ENCODE measurements around the gene PPIH. TPM values are rescaled to one million over a fixed set of nuclear protein-coding genes. Genes with fewer than 3 reads are reported as not detected.

PPIH gene
- polyA plus RNA-seq, 1 experiment: 36.1 TPM

DNA sequence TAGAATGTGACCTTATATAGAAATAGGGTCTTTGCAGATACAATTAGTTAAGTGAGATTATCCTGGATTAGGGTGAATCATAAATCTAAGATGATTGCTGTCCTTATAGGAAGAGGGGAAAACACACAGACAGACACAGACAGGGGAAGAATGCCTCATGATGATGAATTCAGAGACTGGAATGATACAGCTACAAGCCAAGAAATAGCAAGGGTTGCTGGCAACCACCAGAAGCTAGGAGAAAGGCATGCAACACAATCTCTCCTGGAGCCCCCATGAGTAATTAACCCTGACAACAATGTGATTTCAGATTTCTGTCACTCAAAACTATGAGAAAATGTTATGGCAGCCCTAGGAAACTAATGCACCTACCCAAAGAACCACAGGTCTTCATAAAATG lies 19.1 kb upstream of the PPIH start:
- ChIA-PET POLR2A (no interaction called here), CTCF (no interaction called here)
- H3K9me3 ChIP-seq (ENCODE audit: control insufficient read depth, insufficient read depth, low read length): no peaks in the 10 kb centered on the region
- no peak for DNase-seq (ENCODE audit: low read depth, low spot score)
- H3K4me3 ChIP-seq (ENCODE audit: low read depth, low read length): no peak overlapping the region
- H3K27ac ChIP-seq (ENCODE audit: low read depth, low read length): no peak overlapping the region
- TF ChIP-seq, protein P1, sequence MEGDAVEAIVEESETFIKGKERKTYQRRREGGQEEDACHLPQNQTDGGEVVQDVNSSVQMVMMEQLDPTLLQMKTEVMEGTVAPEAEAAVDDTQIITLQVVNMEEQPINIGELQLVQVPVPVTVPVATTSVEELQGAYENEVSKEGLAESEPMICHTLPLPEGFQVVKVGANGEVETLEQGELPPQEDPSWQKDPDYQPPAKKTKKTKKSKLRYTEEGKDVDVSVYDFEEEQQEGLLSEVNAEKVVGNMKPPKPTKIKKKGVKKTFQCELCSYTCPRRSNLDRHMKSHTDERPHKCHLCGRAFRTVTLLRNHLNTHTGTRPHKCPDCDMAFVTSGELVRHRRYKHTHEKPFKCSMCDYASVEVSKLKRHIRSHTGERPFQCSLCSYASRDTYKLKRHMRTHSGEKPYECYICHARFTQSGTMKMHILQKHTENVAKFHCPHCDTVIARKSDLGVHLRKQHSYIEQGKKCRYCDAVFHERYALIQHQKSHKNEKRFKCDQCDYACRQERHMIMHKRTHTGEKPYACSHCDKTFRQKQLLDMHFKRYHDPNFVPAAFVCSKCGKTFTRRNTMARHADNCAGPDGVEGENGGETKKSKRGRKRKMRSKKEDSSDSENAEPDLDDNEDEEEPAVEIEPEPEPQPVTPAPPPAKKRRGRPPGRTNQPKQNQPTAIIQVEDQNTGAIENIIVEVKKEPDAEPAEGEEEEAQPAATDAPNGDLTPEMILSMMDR (IDR thresholded peaks at IDR 0.05; ENCODE audit: low read depth, low read length): no peak
- no peaks in the 10 kb centered on the region for H3K27me3 ChIP-seq (ENCODE audit: control insufficient read depth, insufficient read depth, low read length)

DNA sequence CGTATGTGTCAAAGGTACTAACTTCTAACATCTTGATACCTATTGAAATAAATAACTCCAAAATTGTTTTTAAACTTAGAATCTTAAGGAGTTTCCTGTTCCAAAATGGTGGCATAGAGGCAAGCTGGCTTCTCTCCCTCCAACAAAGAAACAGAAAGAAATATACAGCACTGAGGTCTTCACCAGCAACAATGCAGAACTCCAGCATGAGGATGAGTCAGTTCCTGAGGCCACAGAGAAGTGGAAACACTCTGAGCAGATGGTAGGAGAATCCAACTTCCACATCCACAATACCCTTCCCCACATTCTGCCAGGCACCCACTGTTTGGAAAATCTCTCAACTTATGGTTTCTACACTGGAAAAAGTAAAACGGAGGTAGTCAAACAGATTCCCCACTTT lies 12.2 kb upstream of the PPIH start:
- POLR2A ChIA-PET: no interaction called here
- CTCF ChIA-PET: no interaction called here
- Histone ChIP-seq H3K27me3 (ENCODE audit: control insufficient read depth, insufficient read depth, low read length) (peaks cover 5% of the 10 kb centered on the region), H3K9me3 (ENCODE audit: control insufficient read depth, insufficient read depth, low read length) (no peaks in the 10 kb centered on the region), H3K4me3 (ENCODE audit: low read depth, low read length) (no peak overlapping the region), H3K27ac (ENCODE audit: low read depth, low read length) (no peak overlapping the region)
- DNase-seq (ENCODE audit: low read depth, low spot score): no peak
- TF ChIP-seq, protein P1 (IDR thresholded peaks at IDR 0.05; ENCODE audit: low read depth, low read length): no peak

DNA sequence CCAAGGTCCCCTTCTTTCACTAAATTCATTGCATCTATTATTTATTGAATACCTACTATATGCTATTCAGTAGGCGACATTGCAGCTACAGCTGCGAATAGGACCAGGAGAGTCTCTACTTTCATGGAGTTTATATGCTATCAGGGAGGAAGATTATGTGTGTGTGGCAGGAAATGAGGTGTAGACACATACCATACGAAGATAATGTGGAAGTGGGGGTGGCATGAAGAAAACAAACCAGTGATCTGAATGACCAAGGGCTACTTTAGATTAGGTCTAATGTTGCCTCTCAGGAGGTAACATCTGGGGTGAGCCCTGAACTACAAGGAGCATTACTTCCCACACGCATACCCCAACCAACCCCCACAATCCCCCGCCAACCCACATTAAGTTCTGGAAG lies 1.0 kb upstream of the PPIH start:
- POLR2A ChIA-PET: interaction anchor here (2.0 kb wide), 1 partner anchor 25 kb away, joined by 14 read pairs; the partner anchor contains the start of gene YBX1
- Histone ChIP-seq H3K27ac (ENCODE audit: low read depth, low read length) (no peak overlapping the region), H3K27me3 (ENCODE audit: control insufficient read depth, insufficient read depth, low read length) (peaks cover 4% of the 10 kb centered on the region), H3K4me3 (ENCODE audit: low read depth, low read length) (no peak overlapping the region), H3K9me3 (ENCODE audit: control insufficient read depth, insufficient read depth, low read length) (no peaks in the 10 kb centered on the region; the same call in 1 of the 2 replicates)
- CTCF ChIA-PET: interaction anchor here (0.6 to 1.3 kb wide), 2 partner anchors 79 to 334 kb away, joined by 4 to 7 read pairs; no protein-coding TSS in a partner anchor
- TF ChIP-seq, protein P1 (IDR thresholded peaks at IDR 0.05; ENCODE audit: low read depth, low read length): no peak
- DNase-seq (ENCODE audit: low read depth, low spot score): no peak

DNA sequence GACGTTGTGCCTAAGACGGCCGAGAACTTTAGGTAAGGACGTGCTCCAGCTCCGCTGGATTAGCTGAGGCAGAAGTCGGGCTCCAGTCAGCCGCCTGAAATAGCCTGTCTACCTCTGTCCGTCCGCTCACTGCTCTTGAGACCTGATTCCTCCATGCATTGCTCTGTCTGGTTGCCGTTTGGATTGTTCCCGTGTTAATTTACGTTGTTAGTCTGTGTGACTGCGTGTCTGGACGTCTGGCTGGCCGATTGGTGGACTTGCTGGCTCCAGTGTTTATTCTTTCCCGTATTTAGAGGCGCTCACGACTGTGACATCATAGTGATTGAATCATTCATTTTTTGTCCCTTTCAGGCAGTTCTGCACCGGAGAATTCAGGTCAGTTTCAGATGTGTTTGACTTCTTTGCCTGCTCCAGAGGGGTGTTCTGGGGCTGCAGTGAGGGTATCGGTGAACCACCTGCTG lies 684 bp downstream of the PPIH start:
- DNase-seq (ENCODE audit: low read depth, low spot score): no peak
- ChIA-PET CTCF (interaction anchor here (1.3 kb wide), 1 partner anchor 415 kb away, joined by 4 read pairs; no protein-coding TSS in a partner anchor), POLR2A (interaction anchor here (2.0 kb wide), 1 partner anchor 24 kb away, joined by 14 read pairs; the partner anchor contains the start of gene YBX1)
- Histone ChIP-seq H3K4me3 (ENCODE audit: low read depth, low read length) (peak overlapping the region; percentile 96), H3K27me3 (ENCODE audit: control insufficient read depth, insufficient read depth, low read length) (peaks cover 2% of the 10 kb centered on the region), H3K27ac (ENCODE audit: low read depth, low read length) (peak overlapping the region; percentile 57), H3K9me3 (ENCODE audit: control insufficient read depth, insufficient read depth, low read length) (no peaks in the 10 kb centered on the region; the same call in 1 of the 2 replicates)
- TF ChIP-seq, protein P1 (IDR thresholded peaks at IDR 0.05; ENCODE audit: low read depth, low read length): no peak

DNA sequence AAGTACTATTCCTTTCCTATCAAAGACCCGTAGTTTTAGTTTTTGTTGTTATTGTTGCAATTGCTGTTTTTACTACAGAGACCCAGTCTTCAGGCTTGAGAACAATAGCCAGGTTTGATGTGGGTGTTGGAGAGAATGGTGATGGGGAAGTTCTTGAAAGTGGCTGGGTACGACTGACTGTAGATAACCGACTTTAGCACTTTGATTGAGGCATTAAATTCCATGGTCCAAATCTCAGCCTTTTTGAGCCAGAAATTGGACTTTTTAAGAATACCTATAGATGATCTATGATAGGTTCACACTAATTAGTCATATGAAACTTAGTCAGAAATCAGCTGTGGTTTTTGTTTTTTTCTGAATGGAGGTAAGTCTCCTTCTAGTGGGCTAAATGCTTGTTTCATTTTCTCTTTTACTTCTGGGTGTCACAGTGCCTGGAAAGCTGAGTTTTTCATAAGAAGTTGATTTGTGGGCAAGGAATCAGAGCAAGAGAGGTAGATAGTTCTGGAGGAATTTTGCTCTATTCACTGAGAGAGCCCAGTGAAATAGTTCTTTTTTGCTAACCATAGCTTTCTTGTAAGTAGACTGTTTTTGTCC lies 2.8 kb downstream of the PPIH start:
- H3K27ac ChIP-seq (ENCODE audit: low read depth, low read length): no peak overlapping the region
- no peak for DNase-seq (ENCODE audit: low read depth, low spot score)
- TF ChIP-seq, protein P1 (IDR thresholded peaks at IDR 0.05; ENCODE audit: low read depth, low read length): no peak
- ChIA-PET CTCF (no interaction called here), POLR2A (no interaction called here)
- H3K4me3 ChIP-seq (ENCODE audit: low read depth, low read length): no peak overlapping the region
- H3K9me3 ChIP-seq (ENCODE audit: control insufficient read depth, insufficient read depth, low read length): no peaks in the 10 kb centered on the region; the same call in 1 of the 2 replicates
- no peaks in the 10 kb centered on the region for H3K27me3 ChIP-seq (ENCODE audit: control insufficient read depth, insufficient read depth, low read length)
